ENCODE results near the gene VPS26C. TPM values are rescaled to one million over a fixed set of nuclear protein-coding genes. Genes with fewer than 3 reads are reported as not detected.

VPS26C gene
- polyA plus RNA-seq, 2 of the 4 experiments (the other 2 are of a cell fraction): 24.2 to 29.5 TPM

DNA sequence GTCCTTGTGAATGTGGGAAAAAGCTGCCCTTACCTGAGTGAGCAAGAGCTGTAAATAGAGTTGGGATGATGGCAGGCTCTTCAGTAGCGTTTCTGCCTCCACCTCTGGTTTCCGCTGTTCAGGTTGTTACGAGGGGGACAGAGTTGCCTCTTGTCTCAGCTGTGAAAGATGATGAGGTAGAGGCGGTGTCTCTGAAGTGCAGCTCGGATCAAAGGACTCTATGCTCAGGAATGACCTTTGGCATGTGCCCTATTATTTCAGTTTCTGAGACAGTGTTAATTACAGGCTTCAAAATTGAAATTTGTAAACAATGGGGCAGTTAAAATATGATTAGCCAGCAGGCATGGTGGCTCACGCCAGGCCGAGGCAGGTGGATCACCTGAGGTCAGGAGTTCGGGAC lies 70.3 kb downstream of the VPS26C start:
- H3K4me1 ChIP-seq: no peaks in the 10 kb centered on the region
- DNase-seq (ENCODE audit: low read depth in 1 of 2, low spot score in 1 of 2) (no peak), ATAC-seq (no peak), FAIRE-seq (no peak)
- ChIA-PET POLR2A (no interaction called here), CTCF (no interaction called here)
- no peak for TF ChIP-seq JUNB (IDR thresholded peaks at IDR 0.05)
- no peak for TF ChIP-seq HEYL (CRISPR knock-in tag; IDR thresholded peaks at IDR 0.05)
- TF ChIP-seq MAFK (IDR thresholded peaks at IDR 0.05; ENCODE audit: partially characterized antibody): no peak
- TF ChIP-seq, protein P1, sequence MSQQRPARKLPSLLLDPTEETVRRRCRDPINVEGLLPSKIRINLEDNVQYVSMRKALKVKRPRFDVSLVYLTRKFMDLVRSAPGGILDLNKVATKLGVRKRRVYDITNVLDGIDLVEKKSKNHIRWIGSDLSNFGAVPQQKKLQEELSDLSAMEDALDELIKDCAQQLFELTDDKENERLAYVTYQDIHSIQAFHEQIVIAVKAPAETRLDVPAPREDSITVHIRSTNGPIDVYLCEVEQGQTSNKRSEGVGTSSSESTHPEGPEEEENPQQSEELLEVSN (IDR thresholded peaks at IDR 0.05; ENCODE audit: borderline replicate concordance, low read depth): no peak
- TF ChIP-seq RARB (CRISPR knock-in tag; IDR thresholded peaks at IDR 0.05): no peak
- no peak for TF ChIP-seq JUN (IDR thresholded peaks at IDR 0.05)
- no peak for TF ChIP-seq HOXB5 (CRISPR knock-in tag; IDR thresholded peaks at IDR 0.05)
- no peak for TF ChIP-seq POLR2A (IDR thresholded peaks at IDR 0.05; ENCODE audit: low read length)
- TF ChIP-seq, protein P2, sequence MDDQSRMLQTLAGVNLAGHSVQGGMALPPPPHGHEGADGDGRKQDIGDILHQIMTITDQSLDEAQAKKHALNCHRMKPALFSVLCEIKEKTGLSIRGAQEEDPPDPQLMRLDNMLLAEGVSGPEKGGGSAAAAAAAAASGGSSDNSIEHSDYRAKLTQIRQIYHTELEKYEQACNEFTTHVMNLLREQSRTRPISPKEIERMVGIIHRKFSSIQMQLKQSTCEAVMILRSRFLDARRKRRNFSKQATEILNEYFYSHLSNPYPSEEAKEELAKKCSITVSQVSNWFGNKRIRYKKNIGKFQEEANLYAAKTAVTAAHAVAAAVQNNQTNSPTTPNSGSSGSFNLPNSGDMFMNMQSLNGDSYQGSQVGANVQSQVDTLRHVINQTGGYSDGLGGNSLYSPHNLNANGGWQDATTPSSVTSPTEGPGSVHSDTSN (IDR thresholded peaks at IDR 0.05): no peak
- no peak for TF ChIP-seq ZNF302 (CRISPR knock-in tag; IDR thresholded peaks at IDR 0.05)
- no peak for TF ChIP-seq MAZ (IDR thresholded peaks at IDR 0.05; ENCODE audit: borderline replicate concordance, low read depth, low read length)
- TF ChIP-seq, protein P3, sequence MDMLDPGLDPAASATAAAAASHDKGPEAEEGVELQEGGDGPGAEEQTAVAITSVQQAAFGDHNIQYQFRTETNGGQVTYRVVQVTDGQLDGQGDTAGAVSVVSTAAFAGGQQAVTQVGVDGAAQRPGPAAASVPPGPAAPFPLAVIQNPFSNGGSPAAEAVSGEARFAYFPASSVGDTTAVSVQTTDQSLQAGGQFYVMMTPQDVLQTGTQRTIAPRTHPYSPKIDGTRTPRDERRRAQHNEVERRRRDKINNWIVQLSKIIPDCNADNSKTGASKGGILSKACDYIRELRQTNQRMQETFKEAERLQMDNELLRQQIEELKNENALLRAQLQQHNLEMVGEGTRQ (IDR thresholded peaks at IDR 0.05): no peak
- TF ChIP-seq KDM1A (IDR thresholded peaks at IDR 0.05; ENCODE audit: low read depth): no peak
- TF ChIP-seq ESRRA (IDR thresholded peaks at IDR 0.05; ENCODE audit: borderline replicate concordance, low read length): no peak
- TF ChIP-seq HDAC2 (IDR thresholded peaks at IDR 0.05): no peak
- no peak for TF ChIP-seq RCOR1 (IDR thresholded peaks at IDR 0.05; ENCODE audit: low read depth, low read length)
- TF ChIP-seq CHD4 (IDR thresholded peaks at IDR 0.05; ENCODE audit: borderline replicate concordance): no peak
- no peak for TF ChIP-seq FOSB (CRISPR knock-in tag; IDR thresholded peaks at IDR 0.05)
- no peak for TF ChIP-seq KDM5A (IDR thresholded peaks at IDR 0.05)
- H3K4me2 ChIP-seq: no peak overlapping the region
- no peak overlapping the region for H3K4me3 ChIP-seq
- no peak overlapping the region for H3K27ac ChIP-seq
- 93% methylated on average over 8 of the region's 8 CpGs for WGBS (ENCODE audit: missing lambda C conversion rate)
- H3K9me3 ChIP-seq: no peaks in the 10 kb centered on the region

DNA sequence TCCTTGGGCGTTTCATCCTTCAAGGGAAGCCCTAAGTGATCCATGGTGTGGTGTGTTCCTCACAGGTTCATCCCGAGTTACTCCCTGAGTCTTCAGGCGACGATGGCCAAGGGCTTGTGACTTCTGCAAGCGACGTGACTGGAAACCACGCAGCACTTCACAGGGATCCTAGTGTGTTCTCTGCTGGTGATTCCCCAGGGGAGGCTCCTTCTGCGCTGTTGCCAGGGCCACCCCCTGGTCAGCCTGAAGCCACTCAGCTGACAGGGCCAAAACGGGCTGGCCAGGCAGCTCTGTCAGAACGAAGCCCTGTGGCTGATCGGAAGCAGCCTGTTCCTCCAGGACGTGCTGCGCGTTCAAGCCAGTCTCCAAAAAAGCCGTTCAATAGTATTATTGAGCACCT lies 71.5 kb downstream of the VPS26C start:
- ChIA-PET POLR2A (no interaction called here), CTCF (no interaction called here)
- Histone ChIP-seq H3K4me3 (no peak overlapping the region), H3K9me3 (no peaks in the 10 kb centered on the region), H3K27ac (no peak overlapping the region), H3K4me2 (no peak overlapping the region), H3K4me1 (no peaks in the 10 kb centered on the region)
- TF ChIP-seq POLR2A (IDR thresholded peaks at IDR 0.05; ENCODE audit: low read length): no peak
- no peak for TF ChIP-seq POLR2AphosphoS2 (conservative IDR thresholded peaks at IDR 0.05; ENCODE audit: low read length)
- TF ChIP-seq, protein P4, sequence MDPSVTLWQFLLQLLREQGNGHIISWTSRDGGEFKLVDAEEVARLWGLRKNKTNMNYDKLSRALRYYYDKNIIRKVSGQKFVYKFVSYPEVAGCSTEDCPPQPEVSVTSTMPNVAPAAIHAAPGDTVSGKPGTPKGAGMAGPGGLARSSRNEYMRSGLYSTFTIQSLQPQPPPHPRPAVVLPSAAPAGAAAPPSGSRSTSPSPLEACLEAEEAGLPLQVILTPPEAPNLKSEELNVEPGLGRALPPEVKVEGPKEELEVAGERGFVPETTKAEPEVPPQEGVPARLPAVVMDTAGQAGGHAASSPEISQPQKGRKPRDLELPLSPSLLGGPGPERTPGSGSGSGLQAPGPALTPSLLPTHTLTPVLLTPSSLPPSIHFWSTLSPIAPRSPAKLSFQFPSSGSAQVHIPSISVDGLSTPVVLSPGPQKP (IDR thresholded peaks at IDR 0.05; ENCODE audit: low read depth, low read length): no peak
- TF ChIP-seq, protein P5, sequence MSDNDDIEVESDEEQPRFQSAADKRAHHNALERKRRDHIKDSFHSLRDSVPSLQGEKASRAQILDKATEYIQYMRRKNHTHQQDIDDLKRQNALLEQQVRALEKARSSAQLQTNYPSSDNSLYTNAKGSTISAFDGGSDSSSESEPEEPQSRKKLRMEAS (IDR thresholded peaks at IDR 0.05): no peak
- TF ChIP-seq, protein P6, sequence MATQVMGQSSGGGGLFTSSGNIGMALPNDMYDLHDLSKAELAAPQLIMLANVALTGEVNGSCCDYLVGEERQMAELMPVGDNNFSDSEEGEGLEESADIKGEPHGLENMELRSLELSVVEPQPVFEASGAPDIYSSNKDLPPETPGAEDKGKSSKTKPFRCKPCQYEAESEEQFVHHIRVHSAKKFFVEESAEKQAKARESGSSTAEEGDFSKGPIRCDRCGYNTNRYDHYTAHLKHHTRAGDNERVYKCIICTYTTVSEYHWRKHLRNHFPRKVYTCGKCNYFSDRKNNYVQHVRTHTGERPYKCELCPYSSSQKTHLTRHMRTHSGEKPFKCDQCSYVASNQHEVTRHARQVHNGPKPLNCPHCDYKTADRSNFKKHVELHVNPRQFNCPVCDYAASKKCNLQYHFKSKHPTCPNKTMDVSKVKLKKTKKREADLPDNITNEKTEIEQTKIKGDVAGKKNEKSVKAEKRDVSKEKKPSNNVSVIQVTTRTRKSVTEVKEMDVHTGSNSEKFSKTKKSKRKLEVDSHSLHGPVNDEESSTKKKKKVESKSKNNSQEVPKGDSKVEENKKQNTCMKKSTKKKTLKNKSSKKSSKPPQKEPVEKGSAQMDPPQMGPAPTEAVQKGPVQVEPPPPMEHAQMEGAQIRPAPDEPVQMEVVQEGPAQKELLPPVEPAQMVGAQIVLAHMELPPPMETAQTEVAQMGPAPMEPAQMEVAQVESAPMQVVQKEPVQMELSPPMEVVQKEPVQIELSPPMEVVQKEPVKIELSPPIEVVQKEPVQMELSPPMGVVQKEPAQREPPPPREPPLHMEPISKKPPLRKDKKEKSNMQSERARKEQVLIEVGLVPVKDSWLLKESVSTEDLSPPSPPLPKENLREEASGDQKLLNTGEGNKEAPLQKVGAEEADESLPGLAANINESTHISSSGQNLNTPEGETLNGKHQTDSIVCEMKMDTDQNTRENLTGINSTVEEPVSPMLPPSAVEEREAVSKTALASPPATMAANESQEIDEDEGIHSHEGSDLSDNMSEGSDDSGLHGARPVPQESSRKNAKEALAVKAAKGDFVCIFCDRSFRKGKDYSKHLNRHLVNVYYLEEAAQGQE (IDR thresholded peaks at IDR 0.05): no peak
- TF ChIP-seq TP53 (CRISPR knock-in tag; IDR thresholded peaks at IDR 0.05): no peak
- TF ChIP-seq HEYL (CRISPR knock-in tag; IDR thresholded peaks at IDR 0.05): no peak
- no peak for TF ChIP-seq PHF8 (IDR thresholded peaks at IDR 0.05; ENCODE audit: borderline replicate concordance, low read depth)
- TF ChIP-seq SREBF2 (IDR thresholded peaks at IDR 0.05): no peak
- TF ChIP-seq NR3C1 (IDR thresholded peaks at IDR 0.05): no peak
- DNase-seq (ENCODE audit: low read depth in 1 of 2, low spot score in 1 of 2) (no peak), ATAC-seq (no peak), FAIRE-seq (no peak)
- 90% methylated on average over 5 of the region's 15 CpGs for WGBS (ENCODE audit: missing lambda C conversion rate)
